Hematopoietic multipotent progenitor cell treated with erythropoietin and hydrocortisone succinate and interleukin-3 and kit ligand, for 15 days (in vitro differentiated cells): Measurements from ENCODE around the gene STAM2.

Experiments
- DNase-seq: peaks from one replicate; pipeline ENCODE4 v3.0.0-alpha.2; 2015; ENCODE audit warnings: low spot score

Gene STAM2

GRCh38 chr2:152071518-152071917 lies 104.0 kb downstream of the STAM2 start:
- no peak for DNase-seq

- no peak for DNase-seq
Observed at GRCh38 chr2:152071092-152071491, 104.5 kb downstream of the STAM2 start.

- no peak for DNase-seq
Observed at GRCh38 chr2:152068226-152068625, 107.3 kb downstream of the STAM2 start.

- no peak for DNase-seq
Observed at GRCh38 chr2:152067823-152068222, 107.7 kb downstream of the STAM2 start.
